GM12878 (cell line): ENCODE measurements around the gene CNTN4. TPM values are rescaled to one million over a fixed set of nuclear protein-coding genes. Genes with fewer than 3 reads are reported as not detected.
A peak's percentile ranks its signal among the peaks of the same experiment; 100 is the strongest.

Source experiments
- ASH2L ChIP-seq: fragments of 300-600, 200-600 bp; sonication (generic); IDR thresholded peaks from 2 replicates; pipeline ENCODE4 v1.6.1; 2017; ENCODE audit warnings: low read depth, mild to moderate bottlenecking, borderline replicate concordance
- BHLHE40 ChIP-seq, 2 experiments: fragments of 450-650 bp in 1 of 2; IDR thresholded peaks; 2 replicates each; pipeline ENCODE4 v1.6.1; 2011 to 2017; ENCODE audit warnings: low read depth in 2 of 2, borderline replicate concordance in 1 of 2, improper control_type of control experiment in 1 of 2, low read length in 1 of 2, mild to moderate bottlenecking in 1 of 2
- CHD1 ChIP-seq: IDR thresholded peaks from 2 replicates; pipeline ENCODE4 v1.6.1; 2012; ENCODE audit warnings: low read depth, low read length, improper control_type of control experiment
- EED ChIP-seq: sonication (generic); IDR thresholded peaks from 2 replicates; pipeline ENCODE4 v1.6.1; 2016; ENCODE audit warnings: antibody characterized with exemption, low read depth
- EGR1 ChIP-seq, 2 experiments: IDR thresholded peaks; 1 replicate in 1 of 2; 2 replicates in 1 of 2; pipeline ENCODE4 v1.6.1; 2011 to 2012; ENCODE audit warnings: low read depth in 2 of 2, low read length in 2 of 2, borderline replicate concordance in 1 of 2, mild to moderate bottlenecking in 1 of 2, moderate library complexity in 1 of 2
- ETV6 ChIP-seq, 2 experiments: fragments of 450-650 bp in 1 of 2; IDR thresholded peaks in 1 of 2; conservative IDR thresholded peaks in 1 of 2; 2 replicates each; pipeline ENCODE4 v1.6.1; 2014; ENCODE audit warnings: antibody characterized with exemption in 1 of 2, borderline replicate concordance in 1 of 2, low read depth in 1 of 2, mild to moderate bottlenecking in 1 of 2, moderate library complexity in 1 of 2
- EZH2 ChIP-seq: IDR thresholded peaks from 2 replicates; pipeline ENCODE4 v1.6.1; 2012; ENCODE audit warnings: low read depth, mild to moderate bottlenecking, control low read depth, inconsistent platforms, low read length, borderline replicate concordance; ENCODE audit not compliant: control insufficient read depth
- GABPA ChIP-seq: IDR thresholded peaks from 2 replicates; pipeline ENCODE4 v1.6.1; 2014; ENCODE audit warnings: antibody characterized with exemption, low read depth, mild to moderate bottlenecking, inconsistent platforms
- HDAC2 ChIP-seq: fragments of 200-600 bp; sonication (generic); IDR thresholded peaks from 2 replicates; pipeline ENCODE4 v1.6.1; 2017
- IKZF2 ChIP-seq, 2 experiments: fragments of 450-650 bp; IDR thresholded peaks; 2 replicates each; pipeline ENCODE4 v1.6.1; 2017; ENCODE audit warnings: mild to moderate bottlenecking in 2 of 2, moderate library complexity in 2 of 2
- IRF4 ChIP-seq: IDR thresholded peaks from 2 replicates; pipeline ENCODE4 v1.6.1; 2011; ENCODE audit warnings: low read depth, low read length
- KLF5 ChIP-seq: fragments of 450-650 bp; IDR thresholded peaks from 2 replicates; pipeline ENCODE4 v1.6.1; 2014; ENCODE audit warnings: mild to moderate bottlenecking; ENCODE audit not compliant: partially characterized antibody
- MLLT1 ChIP-seq: fragments of 450-650 bp; IDR thresholded peaks from 2 replicates; pipeline ENCODE4 v1.6.1; 2016; ENCODE audit warnings: mild to moderate bottlenecking
- REST ChIP-seq: IDR thresholded peaks from 2 replicates; pipeline ENCODE4 v1.6.1; 2012; ENCODE audit warnings: mild to moderate bottlenecking, low read depth, low read length
- SIN3A ChIP-seq: IDR thresholded peaks from 2 replicates; pipeline ENCODE4 v1.6.1; 2012; ENCODE audit warnings: low read depth, low read length, improper control_type of control experiment
- SKIL ChIP-seq: fragments of 450-650 bp; IDR thresholded peaks from 2 replicates; pipeline ENCODE4 v1.6.1; 2017; ENCODE audit warnings: mild to moderate bottlenecking, low read depth, inconsistent platforms; ENCODE audit not compliant: poor library complexity, severe bottlenecking
- SMC3 ChIP-seq: IDR thresholded peaks from 2 replicates; pipeline ENCODE4 v1.6.1; 2011; ENCODE audit warnings: low read length, improper control_type of control experiment, borderline replicate concordance
- SPI1 ChIP-seq: IDR thresholded peaks from 2 replicates; pipeline ENCODE4 v1.6.1; 2011; ENCODE audit warnings: low read depth, mild to moderate bottlenecking, low read length, moderate library complexity, borderline replicate concordance; ENCODE audit not compliant: insufficient read depth
- SRF ChIP-seq, 2 experiments: IDR thresholded peaks; 2 replicates each; pipeline ENCODE4 v1.6.1; 2011; ENCODE audit warnings: low read depth in 2 of 2, low read length in 2 of 2, mild to moderate bottlenecking in 1 of 2, moderate library complexity in 1 of 2
- STAT3 ChIP-seq: IDR thresholded peaks from 2 replicates; pipeline ENCODE4 v1.6.1; 2011; ENCODE audit warnings: low read depth, low read length, improper control_type of control experiment
- TCF7 ChIP-seq: IDR thresholded peaks from 2 replicates; pipeline ENCODE4 v1.6.1; 2014; ENCODE audit warnings: antibody characterized with exemption, borderline replicate concordance
- YY1 ChIP-seq: IDR thresholded peaks from 2 replicates; pipeline ENCODE4 v1.6.1; 2011; ENCODE audit warnings: low read depth, mild to moderate bottlenecking, low read length
- ZNF622 ChIP-seq: fragments of 450-650 bp; IDR thresholded peaks from 2 replicates; pipeline ENCODE4 v1.6.1; 2017; ENCODE audit warnings: mild to moderate bottlenecking, inconsistent platforms
- ZSCAN29 ChIP-seq: fragments of 450-650 bp; IDR thresholded peaks from 2 replicates; pipeline ENCODE4 v1.6.1; 2017; ENCODE audit warnings: mild to moderate bottlenecking, moderate library complexity
- polyA plus RNA-seq, 11 experiments: library from polyadenylated mRNA; depleted of rRNA in 4 of 11; unstranded in 6 of 11; stranded (reverse) in 5 of 11; fragments of >200 nt; fragmentation: Nextera tagmentation in 4 of 11; fragmentation: Illumina TruSeq in 1 of 11; extraction: Ambion mirVana in 4 of 11; extraction: Trizol in 1 of 11; gene quantifications; 1 replicate in 1 of 11; 2 replicates in 10 of 11; pipeline versions ENCODE4 v1.2.1 to v1.2.3, GENCODE V29; 2011 to 2016; ENCODE audit warnings: inconsistent platforms in 2 of 11, missing spikeins in 2 of 11, low read depth in 1 of 11
- total RNA-seq, 4 experiments: library from RNA; depleted of rRNA in 3 of 4; stranded (reverse); fragments of >200 nt in 3 of 4; fragmentation: Illumina TruSeq in 1 of 4; extraction: Trizol in 1 of 4; gene quantifications; 2 replicates each; pipeline versions ENCODE4 v1.2.1 to v1.2.3, GENCODE V29; 2013 to 2021

CNTN4 gene
- total and polyA plus RNA-seq, 10 of the 15 experiments (the other 5 are each of a cell fraction or from before 2014, with no cell fraction given), result 0.05 to 0.43 (median 0.15) TPM; not detected in 1

- TF ChIP-seq SKIL (no peak), ASH2L (no peak), STAT3 (no peak), YY1 (no peak), ZNF622 (no peak), SMC3 (no peak; the same call in 1 of the 2 replicates), EGR1 (IDR thresholded peaks at IDR 0.05; ENCODE audit: borderline replicate concordance in 1 of 2, low read depth in 2 of 2, low read length in 2 of 2) (no peak), BHLHE40 (IDR thresholded peaks at IDR 0.05; ENCODE audit: borderline replicate concordance in 1 of 2, low read depth in 2 of 2, low read length in 1 of 2) (peak in 1 of 2 experiments; percentile 39; a peak in 1 of 4 replicates), SRF (IDR thresholded peaks at IDR 0.05; ENCODE audit: low read depth in 2 of 2, low read length in 2 of 2) (peak in 1 of 2 experiments; percentile 46; a peak in 1 of 4 replicates), EED (peak; percentile 68), HDAC2 (no peak), GABPA (0 out of 2 replicates have a peak, but pooled peaks have one; percentile 16), SIN3A (no peak), ETV6 (conservative IDR thresholded peaks at IDR 0.05 in 1 of 2, IDR thresholded peaks at IDR 0.05 in 1 of 2; ENCODE audit: borderline replicate concordance in 1 of 2, low read depth in 1 of 2) (peak in 1 of 2 experiments; percentile 59; a peak in 2 of 4 replicates), CHD1 (no peak), ZSCAN29 (no peak), IRF4 (peak; percentile 97), IKZF2 (IDR thresholded peaks at IDR 0.05) (peak; percentile 42 to 55; a peak in 2 of 4 replicates), TCF7 (no peak), MLLT1 (no peak), SPI1 (peak; percentile 99), KLF5 (no peak), EZH2 (no peak), REST (no peak)
Observed at GRCh38 chr3:3089017-3089416, 990.4 kb downstream of the CNTN4 start (continued).
